D721Med (cell line): ENCODE measurements around the gene ATP2B1.

Source experiments
- DNase-seq: peaks from one replicate; pipeline ENCODE4 v3.0.0; 2011; ENCODE audit warnings: low spot score; ENCODE audit not compliant: insufficient read length
- FAIRE-seq: peaks from 2 replicates; lab custom pipeline; 2011; peaks lifted over from hg19 to GRCh38; lab: Jason Lieb, UNC
- TF ChIP-seq, protein P1 (sequence below): IDR thresholded peaks from 2 replicates; pipeline ENCODE4 v1.5.1; 2012; ENCODE audit warnings: mild to moderate bottlenecking, control low read depth; ENCODE audit not compliant: insufficient read depth; ENCODE audit errors: missing control alignments

ATP2B1 gene

DNA sequence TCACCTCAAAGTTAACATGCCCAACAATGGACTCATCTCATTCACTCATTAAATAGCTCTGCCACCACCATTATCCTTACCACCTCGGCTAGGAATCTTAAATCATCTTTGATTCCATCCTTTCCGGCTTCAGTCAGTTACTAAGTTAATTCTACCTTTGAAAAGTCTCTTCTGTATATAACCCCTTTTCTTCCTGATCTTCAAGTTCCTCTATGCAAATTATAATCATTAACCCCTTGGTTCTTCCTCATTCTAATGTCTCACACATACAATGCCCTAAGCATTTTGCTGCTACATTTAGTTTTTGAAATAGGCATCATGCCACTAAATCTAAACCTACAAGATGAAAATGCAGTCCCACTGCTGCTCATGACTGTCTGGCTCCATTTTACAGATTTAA lies 51.6 kb downstream of the ATP2B1 start:
- no peak for DNase-seq
- no peak for FAIRE-seq
- TF ChIP-seq, protein P1, sequence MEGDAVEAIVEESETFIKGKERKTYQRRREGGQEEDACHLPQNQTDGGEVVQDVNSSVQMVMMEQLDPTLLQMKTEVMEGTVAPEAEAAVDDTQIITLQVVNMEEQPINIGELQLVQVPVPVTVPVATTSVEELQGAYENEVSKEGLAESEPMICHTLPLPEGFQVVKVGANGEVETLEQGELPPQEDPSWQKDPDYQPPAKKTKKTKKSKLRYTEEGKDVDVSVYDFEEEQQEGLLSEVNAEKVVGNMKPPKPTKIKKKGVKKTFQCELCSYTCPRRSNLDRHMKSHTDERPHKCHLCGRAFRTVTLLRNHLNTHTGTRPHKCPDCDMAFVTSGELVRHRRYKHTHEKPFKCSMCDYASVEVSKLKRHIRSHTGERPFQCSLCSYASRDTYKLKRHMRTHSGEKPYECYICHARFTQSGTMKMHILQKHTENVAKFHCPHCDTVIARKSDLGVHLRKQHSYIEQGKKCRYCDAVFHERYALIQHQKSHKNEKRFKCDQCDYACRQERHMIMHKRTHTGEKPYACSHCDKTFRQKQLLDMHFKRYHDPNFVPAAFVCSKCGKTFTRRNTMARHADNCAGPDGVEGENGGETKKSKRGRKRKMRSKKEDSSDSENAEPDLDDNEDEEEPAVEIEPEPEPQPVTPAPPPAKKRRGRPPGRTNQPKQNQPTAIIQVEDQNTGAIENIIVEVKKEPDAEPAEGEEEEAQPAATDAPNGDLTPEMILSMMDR, result no peak

DNA sequence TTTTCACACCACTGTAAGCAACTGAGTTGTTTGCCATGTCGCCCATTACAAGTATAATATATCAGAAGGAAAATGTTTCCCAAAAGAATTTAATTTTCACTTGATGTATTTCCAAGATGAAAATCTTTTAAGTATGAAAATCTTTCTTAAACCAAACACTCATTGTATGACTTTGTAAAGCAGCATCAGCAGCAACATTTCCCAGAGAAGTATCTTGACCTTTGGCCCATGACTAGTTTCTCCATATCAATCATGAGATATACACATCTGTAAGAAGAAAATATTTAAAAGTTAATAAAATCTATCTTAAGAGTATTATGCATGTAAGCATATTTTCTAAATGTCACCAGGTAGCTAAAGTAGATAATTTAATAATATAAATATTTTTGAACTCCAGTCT lies 52.8 kb downstream of the ATP2B1 start:
- TF ChIP-seq, protein P1, result no peak
- FAIRE-seq, result no peak
- no peak for DNase-seq

GRCh38 chr12:89651192-89651591 lies 57.4 kb downstream of the ATP2B1 start:
- FAIRE-seq (no peak), DNase-seq (no peak)
- TF ChIP-seq, protein P1, result no peak

GRCh38 chr12:89650239-89650638 lies 58.4 kb downstream of the ATP2B1 start:
- TF ChIP-seq, protein P1, result no peak
- DNase-seq, result no peak
- no peak for FAIRE-seq

DNA sequence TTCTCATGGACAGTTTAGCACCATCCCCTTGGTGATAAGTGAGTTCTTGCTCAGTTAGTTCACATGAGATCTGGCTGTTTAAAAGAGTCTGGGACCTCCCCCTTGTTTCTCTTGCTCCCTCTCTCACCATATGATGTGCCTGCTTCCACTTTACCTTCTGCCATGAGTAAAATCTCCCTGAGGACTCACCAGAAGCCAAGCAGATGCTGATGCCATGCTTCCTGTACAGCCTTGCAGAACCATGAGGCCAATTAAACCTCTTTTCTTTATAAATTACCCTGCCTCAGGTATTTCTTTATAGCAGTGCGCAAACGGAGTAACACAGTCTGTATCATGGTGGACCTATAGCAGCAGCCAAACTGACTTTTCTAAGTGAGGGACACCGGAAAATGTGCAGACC lies 58.8 kb downstream of the ATP2B1 start:
- FAIRE-seq, result no peak
- TF ChIP-seq, protein P1, result no peak
- no peak for DNase-seq

DNA sequence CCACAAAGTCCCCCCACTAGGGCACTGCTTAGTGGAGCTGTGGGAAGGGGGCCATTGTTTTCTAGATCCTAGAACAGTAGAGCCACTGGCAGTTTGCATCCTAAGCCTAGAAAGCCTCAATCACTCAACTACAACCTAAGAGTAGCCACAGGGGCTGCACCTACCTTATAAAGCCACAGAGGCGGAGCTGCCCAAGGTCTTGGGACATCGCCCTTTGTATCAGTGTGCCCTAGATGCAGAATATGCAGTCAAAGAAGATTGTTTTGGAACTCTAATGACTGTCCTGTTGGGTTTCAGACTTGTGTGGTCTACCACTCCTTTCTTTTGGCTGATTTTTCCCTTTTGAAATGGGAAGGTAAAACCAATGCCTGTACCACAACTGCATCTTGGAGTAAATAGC lies 59.5 kb downstream of the ATP2B1 start:
- FAIRE-seq (no peak), DNase-seq (no peak)
- TF ChIP-seq, protein P1, result no peak

DNA sequence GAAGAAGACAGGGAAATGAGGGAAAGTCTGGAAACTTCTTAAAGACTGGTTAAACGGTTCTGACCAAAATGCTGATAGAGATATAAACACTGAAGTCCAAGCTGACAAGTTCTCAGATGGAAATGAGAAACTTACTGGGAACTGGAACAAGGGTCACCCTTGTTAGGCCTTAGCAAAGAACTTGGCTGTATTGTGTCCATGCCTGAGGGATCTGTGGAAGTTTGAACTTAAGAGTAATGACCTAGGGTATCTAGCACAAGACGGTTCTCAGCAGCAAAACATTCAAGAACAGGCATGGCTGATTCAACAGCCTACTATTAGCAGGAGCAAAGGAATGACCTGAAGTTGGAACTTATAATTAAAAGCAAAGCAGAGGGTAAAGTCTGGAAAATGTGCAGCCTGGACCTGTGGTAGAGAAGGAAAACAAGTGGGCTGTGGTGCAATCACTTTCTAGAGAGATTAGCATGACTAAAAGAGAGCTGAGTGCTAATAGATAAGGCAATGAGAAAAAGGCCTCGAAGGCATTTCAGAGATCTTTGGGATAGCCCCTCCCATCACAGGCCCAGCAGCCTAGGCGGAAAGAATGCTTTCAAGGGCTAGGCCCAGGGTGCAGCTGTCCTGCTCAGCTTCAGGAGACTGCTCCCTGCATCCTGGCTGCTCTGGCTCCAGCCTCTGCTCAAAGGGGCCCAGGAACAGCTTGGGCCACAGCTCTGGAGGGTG lies 60.3 kb downstream of the ATP2B1 start:
- FAIRE-seq, result no peak
- TF ChIP-seq, protein P1, result no peak
- DNase-seq, result no peak
